Pancreas (tissue), 10 donors: ENCODE results near the gene CDH12. TPM values are rescaled to one million over a fixed set of nuclear protein-coding genes. Genes with fewer than 3 reads are reported as not detected.

ENCODE experiments used
- ATAC-seq, 4 donors: fragments of 200-7000 bp; cut with Tn5 transposase; one replicate each; pipeline versions ENCODE4 v1.8.0 to v1.9.1; 2020; ENCODE audit warnings: mild to moderate bottlenecking in 4 of 4, moderate library complexity in 4 of 4
- DNase-seq, 6 donors: peaks; one replicate each; pipeline ENCODE4 v3.0.0-alpha.2; 2020
- FAIRE-seq: peaks from 2 replicates; lab custom pipeline; 2012; peaks lifted over from hg19 to GRCh38; lab: Jason Lieb, UNC
- H3K27ac ChIP-seq, 4 donors: fragments of 200-600 bp; sonication (generic); 1 replicate in 3 of 4; 2 replicates in 1 of 4; pipeline versions ENCODE4 v1.5.0 to v1.8.0; 2020
- H3K27me3 ChIP-seq, 4 donors: fragments of 200-600 bp; one replicate each; pipeline ENCODE4 v1.8.0; 2021
- H3K36me3 ChIP-seq, 3 donors: fragments of 200-600 bp; sonication (generic) in 1 of 3; one replicate each; pipeline versions ENCODE4 v1.5.0 to v1.8.0; 2020 to 2021
- H3K4me1 ChIP-seq, 3 donors: fragments of 200-600 bp; one replicate each; pipeline ENCODE4 v1.8.0; 2021
- H3K4me3 ChIP-seq, 4 donors: fragments of 200-600 bp; sonication (generic) in 2 of 4; one replicate each; pipeline versions ENCODE4 v1.5.0 to v1.8.0; 2020 to 2021
- H3K9me3 ChIP-seq, 4 donors: fragments of 200-600 bp; one replicate each; pipeline ENCODE4 v1.8.0; 2021
- WGBS, 2 donors: extraction: QIAGEN DNeasy Blood & Tissue Kit; methylation state at CpG; one replicate each; pipeline ENCODE4 v1.1.7; 2013; 5-methylcytosine and 5-hydroxymethylcytosine counted together
- intact Hi-C, 3 donors: fragments of 100-400 bp; cut with DNase I; formaldehyde crosslinking; loops; one replicate each; pipeline versions ENCODE4 v1.11.1 to v1.14.2; 2022
- polyA plus RNA-seq, 2 donors: library from polyadenylated mRNA; stranded (reverse); fragments of 200-250 nt; gene quantifications; one replicate each; pipeline ENCODE4 v1.2.3, GENCODE V29; 2013
- total RNA-seq, 6 donors: library from RNA; stranded (reverse); fragmentation: NEBNext Ultra II Directional in 4 of 6; extraction: Animal tissue kit (Norgen Biotek cat#: 25700) in 4 of 6; gene quantifications; one replicate each; pipeline versions ENCODE4 v1.2.1 to v1.2.4, GENCODE V29; 2021 to 2023
- TF ChIP-seq, protein P1 (sequence below), 4 donors: fragments of 200-600 bp; sonication (generic) in 3 of 4; IDR thresholded peaks; one replicate each; pipeline versions ENCODE4 v1.5.0 to v1.8.0; 2021; ENCODE audit warnings: antibody characterized with exemption in 4 of 4
- donor health status: healthy with polysubstance abuse.
- donor health status: DM: no; HTN: no; CAD: no; lungs with moderate emphysema.
- donor health status: DM: no; HTN: no; CAD: no.
- donor health status: control.
- donor health status: control.
- donor health status: Bipolar disorder and iron deficiency.
- donor health status: DM: yes; HTN: yes; CAD: no.
- donor health status: DM: no; HTN: no; CAD: no.
- donor health status: DM: no; HTN: no; CAD: no.
- donor health status: DM: yes; HTN: yes; CAD: no.

CDH12 gene
- total and polyA plus RNA-seq, 8 donors, result 0.12 to 0.31 (median 0.17) TPM; not detected in 4

DNA sequence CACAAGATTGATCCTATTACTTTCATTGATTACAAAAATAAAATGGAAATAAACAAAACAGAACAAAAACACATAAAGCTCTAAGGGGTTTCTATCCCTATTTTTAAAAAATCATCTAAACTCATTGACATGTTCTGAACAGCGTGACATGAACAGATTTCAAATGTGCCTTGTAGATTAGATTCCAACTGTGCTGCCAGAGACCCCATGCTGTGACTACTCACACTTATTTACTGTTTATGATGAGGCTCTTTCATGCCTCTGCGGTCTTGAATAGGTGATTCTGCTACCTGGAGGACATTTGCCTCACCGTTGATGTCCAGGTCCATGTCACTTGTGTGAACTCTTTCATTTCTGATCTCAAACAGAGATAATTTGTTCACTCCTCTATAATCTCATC lies 990.2 kb downstream of the CDH12 start:
- H3K27me3 ChIP-seq, result no peaks in the 10 kb centered on the region
- no peak overlapping the region for H3K4me3 ChIP-seq
- no peaks in the 10 kb centered on the region for H3K4me1 ChIP-seq
- H3K36me3 ChIP-seq, result no peaks in the 10 kb centered on the region
- ATAC-seq (no peak), FAIRE-seq (no peak), DNase-seq (no peak)
- no peaks in the 10 kb centered on the region for H3K9me3 ChIP-seq
- intact Hi-C loops, result no loop called here
- TF ChIP-seq, protein P1, sequence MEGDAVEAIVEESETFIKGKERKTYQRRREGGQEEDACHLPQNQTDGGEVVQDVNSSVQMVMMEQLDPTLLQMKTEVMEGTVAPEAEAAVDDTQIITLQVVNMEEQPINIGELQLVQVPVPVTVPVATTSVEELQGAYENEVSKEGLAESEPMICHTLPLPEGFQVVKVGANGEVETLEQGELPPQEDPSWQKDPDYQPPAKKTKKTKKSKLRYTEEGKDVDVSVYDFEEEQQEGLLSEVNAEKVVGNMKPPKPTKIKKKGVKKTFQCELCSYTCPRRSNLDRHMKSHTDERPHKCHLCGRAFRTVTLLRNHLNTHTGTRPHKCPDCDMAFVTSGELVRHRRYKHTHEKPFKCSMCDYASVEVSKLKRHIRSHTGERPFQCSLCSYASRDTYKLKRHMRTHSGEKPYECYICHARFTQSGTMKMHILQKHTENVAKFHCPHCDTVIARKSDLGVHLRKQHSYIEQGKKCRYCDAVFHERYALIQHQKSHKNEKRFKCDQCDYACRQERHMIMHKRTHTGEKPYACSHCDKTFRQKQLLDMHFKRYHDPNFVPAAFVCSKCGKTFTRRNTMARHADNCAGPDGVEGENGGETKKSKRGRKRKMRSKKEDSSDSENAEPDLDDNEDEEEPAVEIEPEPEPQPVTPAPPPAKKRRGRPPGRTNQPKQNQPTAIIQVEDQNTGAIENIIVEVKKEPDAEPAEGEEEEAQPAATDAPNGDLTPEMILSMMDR (IDR thresholded peaks at IDR 0.05), result no peak
- WGBS, 2 donors, result 35 to 44% methylated on average over 3 of the region's 3 CpGs
- no peak overlapping the region for H3K27ac ChIP-seq

DNA sequence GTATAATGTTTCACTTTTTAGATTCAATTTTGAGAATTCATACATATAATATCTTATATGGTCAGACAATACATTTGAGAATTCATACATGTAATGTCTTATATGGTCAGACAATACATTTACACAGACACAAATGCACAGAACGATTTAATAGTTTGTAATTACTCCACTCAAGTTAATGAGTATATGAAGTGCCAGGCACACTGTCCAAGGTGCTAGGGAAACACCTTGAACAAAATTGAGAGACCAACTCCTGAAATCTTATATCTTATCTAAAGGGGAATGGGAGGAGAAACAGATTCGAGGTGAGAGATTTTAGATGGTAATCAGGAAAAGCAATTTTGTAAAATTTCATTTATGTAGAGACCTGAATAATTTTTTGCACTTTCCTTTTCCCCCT lies 994.7 kb downstream of the CDH12 start:
- no peaks in the 10 kb centered on the region for H3K9me3 ChIP-seq
- intact Hi-C loops, result no loop called here
- ATAC-seq (no peak), DNase-seq (no peak), FAIRE-seq (no peak)
- H3K36me3 ChIP-seq, result no peaks in the 10 kb centered on the region
- WGBS, 2 donors, result 9 to 23% methylated on average over 2 of the region's 2 CpGs
- no peak overlapping the region for H3K4me3 ChIP-seq
- no peaks in the 10 kb centered on the region for H3K4me1 ChIP-seq
- H3K27me3 ChIP-seq, result no peaks in the 10 kb centered on the region
- TF ChIP-seq, protein P1 (IDR thresholded peaks at IDR 0.05), result no peak
- no peak overlapping the region for H3K27ac ChIP-seq

DNA sequence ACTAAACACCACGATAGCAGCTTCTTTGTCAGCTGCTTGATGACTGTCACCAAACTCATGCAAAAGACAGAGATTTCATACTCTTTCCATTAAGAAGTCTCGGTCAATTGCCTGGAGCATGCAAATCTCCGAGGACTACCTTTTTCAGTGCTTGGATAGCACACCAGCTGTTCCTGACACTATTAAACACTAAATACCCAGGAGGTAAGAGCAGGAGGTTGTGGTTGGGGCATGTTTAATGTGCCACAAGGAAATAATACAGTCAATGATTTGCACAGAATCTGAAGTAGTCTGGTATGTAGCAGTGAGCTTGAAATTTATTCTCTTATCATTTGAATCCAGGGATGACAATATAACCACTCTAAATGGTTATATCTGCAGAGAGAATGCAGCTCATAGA lies 996.2 kb downstream of the CDH12 start:
- DNase-seq (no peak), ATAC-seq (no peak), FAIRE-seq (no peak)
- no peaks in the 10 kb centered on the region for H3K36me3 ChIP-seq
- H3K4me1 ChIP-seq, result no peaks in the 10 kb centered on the region
- no peaks in the 10 kb centered on the region for H3K9me3 ChIP-seq
- H3K27ac ChIP-seq, result no peak overlapping the region
- no peaks in the 10 kb centered on the region for H3K27me3 ChIP-seq
- H3K4me3 ChIP-seq, result no peak overlapping the region
- TF ChIP-seq, protein P1 (IDR thresholded peaks at IDR 0.05), result no peak
- 54 to 67% methylated on average over 3 of the region's 3 CpGs for WGBS, 2 donors
- intact Hi-C loops, result no loop called here

DNA sequence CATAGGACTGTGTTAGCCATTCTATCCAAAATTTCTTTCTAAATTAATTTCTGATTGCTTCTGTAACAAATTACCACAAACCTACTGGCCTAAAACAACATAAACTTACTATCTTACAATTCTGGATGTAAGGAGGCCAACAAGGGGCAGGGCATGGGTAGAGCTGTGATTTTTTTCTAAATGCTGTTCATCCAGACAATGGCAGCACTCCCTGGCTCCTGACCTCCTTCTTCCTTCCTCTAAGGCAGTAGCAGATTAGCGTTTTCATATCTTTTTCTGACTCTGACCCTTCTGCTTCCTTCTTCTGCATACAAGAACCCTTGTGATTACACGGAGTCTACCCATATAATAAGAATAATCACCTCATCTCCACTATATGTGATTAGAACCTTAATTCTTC lies 1005.8 kb downstream of the CDH12 start:
- Histone ChIP-seq H3K27ac (no peak overlapping the region), H3K4me3 (no peak overlapping the region), H3K36me3 (no peaks in the 10 kb centered on the region), H3K4me1 (no peaks in the 10 kb centered on the region), H3K9me3 (no peaks in the 10 kb centered on the region), H3K27me3 (peaks cover 0 to 4% (median 0%) of the 10 kb centered on the region in 4 donors)
- 34 to 56% methylated on average over 2 of the region's 2 CpGs for WGBS, 2 donors
- no peak for DNase-seq
- no peak for ATAC-seq
- intact Hi-C loops, result no loop called here
- no peak for FAIRE-seq
- TF ChIP-seq, protein P1 (IDR thresholded peaks at IDR 0.05), result no peak

DNA sequence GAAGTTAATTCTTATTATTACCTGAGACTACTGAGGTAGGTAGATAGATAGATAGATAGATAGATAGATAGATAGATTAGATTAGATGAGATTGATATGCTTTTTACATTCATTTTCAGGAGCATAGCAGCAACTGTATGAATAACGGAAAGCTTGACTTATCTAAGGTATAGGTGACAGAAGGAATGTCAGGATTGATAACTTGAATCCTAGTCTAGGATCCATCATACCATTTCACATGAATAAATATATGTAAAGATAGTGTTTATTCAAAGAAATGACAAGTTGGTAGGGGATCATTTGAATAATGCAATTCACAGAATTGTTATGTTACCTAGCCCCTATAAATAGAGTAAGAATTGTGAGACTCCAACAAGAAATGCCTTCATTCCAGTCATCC lies 1008.2 kb downstream of the CDH12 start:
- DNase-seq (no peak), ATAC-seq (no peak), FAIRE-seq (no peak)
- H3K27ac ChIP-seq, result no peak overlapping the region
- no peaks in the 10 kb centered on the region for H3K27me3 ChIP-seq
- no peaks in the 10 kb centered on the region for H3K9me3 ChIP-seq
- TF ChIP-seq, protein P1 (IDR thresholded peaks at IDR 0.05), result no peak
- 41 to 49% methylated on average over 1 of the region's 1 CpG for WGBS, 2 donors
- intact Hi-C loops, result no loop called here
- H3K4me1 ChIP-seq, result no peaks in the 10 kb centered on the region
- H3K4me3 ChIP-seq, result no peak overlapping the region
- H3K36me3 ChIP-seq, result no peaks in the 10 kb centered on the region
